Measurements from ENCODE around the gene NEIL3. TPM values are rescaled to one million over a fixed set of nuclear protein-coding genes. Genes with fewer than 3 reads are reported as not detected.

The NEIL3 gene
- polyA plus RNA-seq, 1 donor (not counting 4 experiments of a cell fraction or from before 2014, with no cell fraction given): 7.6 TPM

DNA sequence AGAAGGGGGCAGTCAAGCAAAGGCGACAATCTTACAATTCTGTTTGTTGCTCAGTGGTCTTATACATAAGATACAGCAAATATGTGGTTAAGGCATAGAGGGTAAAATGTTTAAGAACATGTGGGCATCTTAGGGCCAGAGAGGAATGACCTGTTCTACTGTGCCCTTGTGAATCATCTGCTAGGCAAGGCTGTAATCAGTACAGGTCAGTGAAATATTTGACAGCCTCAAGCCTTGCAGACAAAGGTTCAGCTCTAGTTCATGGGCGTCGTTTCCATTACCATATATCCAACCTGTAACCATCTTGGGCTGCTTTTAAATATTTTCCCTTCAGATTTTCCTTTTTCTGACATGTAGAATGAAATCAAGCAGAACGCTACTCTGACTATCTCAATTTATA is 95.3 kb downstream of the NEIL3 start:
- Histone ChIP-seq H4K20me1 (ENCODE audit: control insufficient read depth, extremely low read depth, insufficient read depth, low read length) (no peaks in the 10 kb centered on the region), H3K9ac (ENCODE audit: control insufficient read depth, extremely low read depth, insufficient read depth, low read length) (no peak overlapping the region), H3K4me3 (ENCODE audit: control insufficient read depth in 2 of 3, extremely low read depth in 1 of 3, insufficient read depth in 2 of 3, low read depth in 1 of 3, low read length in 3 of 3) (no peak overlapping the region), H3K27me3 (ENCODE audit: control insufficient read depth, extremely low read depth, insufficient read depth, low read length) (no peaks in the 10 kb centered on the region), H3K4me1 (ENCODE audit: control insufficient read depth, extremely low read depth, insufficient read depth, low read length) (no peaks in the 10 kb centered on the region), H3K9me3 (ENCODE audit: control insufficient read depth, low read depth, low read length) (no peaks in the 10 kb centered on the region), H3K79me2 (ENCODE audit: control insufficient read depth, insufficient read depth, low read length) (no peaks in the 10 kb centered on the region), H3K27ac (ENCODE audit: control insufficient read depth, insufficient read depth, low read length) (no peak overlapping the region), H3K36me3 (ENCODE audit: control insufficient read depth in 2 of 2, extremely low read depth in 1 of 2, insufficient read depth in 2 of 2, low read length in 2 of 2) (no peaks in the 10 kb centered on the region), H2AFZ (ENCODE audit: control insufficient read depth, low read length) (no peak overlapping the region), H3K9me1 (ENCODE audit: control insufficient read depth, extremely low read depth, insufficient read depth, low read length) (no peaks in the 10 kb centered on the region), H3K4me2 (ENCODE audit: control insufficient read depth, extremely low read depth, insufficient read depth, low read depth, low read length) (no peak overlapping the region)
- no peak for FAIRE-seq
- TF ChIP-seq EZH2 (IDR thresholded peaks at IDR 0.05; ENCODE audit: low read length): no peak
- TF ChIP-seq, protein P1, sequence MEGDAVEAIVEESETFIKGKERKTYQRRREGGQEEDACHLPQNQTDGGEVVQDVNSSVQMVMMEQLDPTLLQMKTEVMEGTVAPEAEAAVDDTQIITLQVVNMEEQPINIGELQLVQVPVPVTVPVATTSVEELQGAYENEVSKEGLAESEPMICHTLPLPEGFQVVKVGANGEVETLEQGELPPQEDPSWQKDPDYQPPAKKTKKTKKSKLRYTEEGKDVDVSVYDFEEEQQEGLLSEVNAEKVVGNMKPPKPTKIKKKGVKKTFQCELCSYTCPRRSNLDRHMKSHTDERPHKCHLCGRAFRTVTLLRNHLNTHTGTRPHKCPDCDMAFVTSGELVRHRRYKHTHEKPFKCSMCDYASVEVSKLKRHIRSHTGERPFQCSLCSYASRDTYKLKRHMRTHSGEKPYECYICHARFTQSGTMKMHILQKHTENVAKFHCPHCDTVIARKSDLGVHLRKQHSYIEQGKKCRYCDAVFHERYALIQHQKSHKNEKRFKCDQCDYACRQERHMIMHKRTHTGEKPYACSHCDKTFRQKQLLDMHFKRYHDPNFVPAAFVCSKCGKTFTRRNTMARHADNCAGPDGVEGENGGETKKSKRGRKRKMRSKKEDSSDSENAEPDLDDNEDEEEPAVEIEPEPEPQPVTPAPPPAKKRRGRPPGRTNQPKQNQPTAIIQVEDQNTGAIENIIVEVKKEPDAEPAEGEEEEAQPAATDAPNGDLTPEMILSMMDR (optimal IDR thresholded peaks at IDR 0.05 in 1 of 3, IDR thresholded peaks at IDR 0.05 in 1 of 3, conservative IDR thresholded peaks at IDR 0.05 in 1 of 3; ENCODE audit: extremely low read depth in 1 of 3, insufficient read depth in 2 of 3, low read length in 3 of 3): no peak
- dilution Hi-C loops (cut with MboI; ENCODE audit: extremely low pct_ligation_motif_present, low sequenced_read_pairs): no loop called here
- DNase-seq (ENCODE audit: low read depth, low spot score): no peak

DNA sequence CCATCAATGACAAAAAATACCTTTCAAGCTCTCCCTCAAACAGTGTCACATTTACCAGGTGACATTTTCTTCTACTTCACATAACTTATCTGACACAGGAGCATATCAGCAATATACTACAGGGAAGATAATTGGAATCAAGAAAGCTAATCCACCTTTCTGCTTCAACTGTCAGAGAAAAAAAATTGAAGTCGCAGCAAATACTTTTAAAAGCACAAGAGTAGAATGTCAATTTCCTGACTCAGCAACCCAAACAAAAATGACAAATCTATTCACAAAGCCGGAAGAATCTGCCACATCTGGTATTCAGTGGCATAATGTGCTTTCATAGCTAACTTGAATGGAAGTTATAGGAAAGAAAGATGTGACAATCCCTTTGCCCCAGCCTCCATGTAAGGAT is 95.8 kb downstream of the NEIL3 start:
- Histone ChIP-seq H3K79me2 (ENCODE audit: control insufficient read depth, insufficient read depth, low read length) (no peaks in the 10 kb centered on the region), H3K9ac (ENCODE audit: control insufficient read depth, extremely low read depth, insufficient read depth, low read length) (no peak overlapping the region), H3K4me3 (ENCODE audit: control insufficient read depth in 2 of 3, extremely low read depth in 1 of 3, insufficient read depth in 2 of 3, low read depth in 1 of 3, low read length in 3 of 3) (no peak overlapping the region), H3K27me3 (ENCODE audit: control insufficient read depth, extremely low read depth, insufficient read depth, low read length) (no peaks in the 10 kb centered on the region), H3K9me1 (ENCODE audit: control insufficient read depth, extremely low read depth, insufficient read depth, low read length) (no peaks in the 10 kb centered on the region), H3K4me2 (ENCODE audit: control insufficient read depth, extremely low read depth, insufficient read depth, low read depth, low read length) (no peak overlapping the region), H3K36me3 (ENCODE audit: control insufficient read depth in 2 of 2, extremely low read depth in 1 of 2, insufficient read depth in 2 of 2, low read length in 2 of 2) (no peaks in the 10 kb centered on the region), H3K9me3 (ENCODE audit: control insufficient read depth, low read depth, low read length) (no peaks in the 10 kb centered on the region), H3K27ac (ENCODE audit: control insufficient read depth, insufficient read depth, low read length) (no peak overlapping the region), H2AFZ (ENCODE audit: control insufficient read depth, low read length) (no peak overlapping the region), H4K20me1 (ENCODE audit: control insufficient read depth, extremely low read depth, insufficient read depth, low read length) (no peaks in the 10 kb centered on the region), H3K4me1 (ENCODE audit: control insufficient read depth, extremely low read depth, insufficient read depth, low read length) (no peaks in the 10 kb centered on the region)
- dilution Hi-C loops (cut with MboI; ENCODE audit: extremely low pct_ligation_motif_present, low sequenced_read_pairs): no loop called here
- DNase-seq (ENCODE audit: low read depth, low spot score) (no peak), FAIRE-seq (no peak)
- TF ChIP-seq EZH2 (IDR thresholded peaks at IDR 0.05; ENCODE audit: low read length): no peak
- TF ChIP-seq, protein P1 (optimal IDR thresholded peaks at IDR 0.05 in 1 of 3, IDR thresholded peaks at IDR 0.05 in 1 of 3, conservative IDR thresholded peaks at IDR 0.05 in 1 of 3; ENCODE audit: extremely low read depth in 1 of 3, insufficient read depth in 2 of 3, low read length in 3 of 3): no peak

Measured in keratinocyte (primary cell).